NCI-H460 (cell line): ENCODE measurements around the gene CLCN7. TPM values are rescaled to one million over a fixed set of nuclear protein-coding genes. Genes with fewer than 3 reads are reported as not detected.

Source experiments
- DNase-seq: peaks from one replicate; pipeline ENCODE4 v3.0.0-alpha.2; 2016; ENCODE audit warnings: low read depth; ENCODE audit errors: extremely low read depth
- total RNA-seq: library from RNA; depleted of rRNA; stranded (reverse); fragments of >200 nt; shearing (Covaris generic); gene quantifications from 2 replicates; pipeline ENCODE4 v1.2.3, GENCODE V29; 2014

The CLCN7 gene
- total RNA-seq, 1 experiment from 2014 or later = 62.0 TPM

GRCh38 chr16:1503110-1503955 is 28.5 kb upstream of the CLCN7 start:
- no peak for DNase-seq

- DNase-seq = no peak
Observed at GRCh38 chr16:1502092-1503004, 27.5 kb upstream of the CLCN7 start.

GRCh38 chr16:1501630-1502029 is 26.8 kb upstream of the CLCN7 start:
- no peak for DNase-seq

GRCh38 chr16:1500465-1501150 is 25.8 kb upstream of the CLCN7 start:
- DNase-seq = no peak

- no peak for DNase-seq
Observed at GRCh38 chr16:1499756-1500464, 25.1 kb upstream of the CLCN7 start.

DNA sequence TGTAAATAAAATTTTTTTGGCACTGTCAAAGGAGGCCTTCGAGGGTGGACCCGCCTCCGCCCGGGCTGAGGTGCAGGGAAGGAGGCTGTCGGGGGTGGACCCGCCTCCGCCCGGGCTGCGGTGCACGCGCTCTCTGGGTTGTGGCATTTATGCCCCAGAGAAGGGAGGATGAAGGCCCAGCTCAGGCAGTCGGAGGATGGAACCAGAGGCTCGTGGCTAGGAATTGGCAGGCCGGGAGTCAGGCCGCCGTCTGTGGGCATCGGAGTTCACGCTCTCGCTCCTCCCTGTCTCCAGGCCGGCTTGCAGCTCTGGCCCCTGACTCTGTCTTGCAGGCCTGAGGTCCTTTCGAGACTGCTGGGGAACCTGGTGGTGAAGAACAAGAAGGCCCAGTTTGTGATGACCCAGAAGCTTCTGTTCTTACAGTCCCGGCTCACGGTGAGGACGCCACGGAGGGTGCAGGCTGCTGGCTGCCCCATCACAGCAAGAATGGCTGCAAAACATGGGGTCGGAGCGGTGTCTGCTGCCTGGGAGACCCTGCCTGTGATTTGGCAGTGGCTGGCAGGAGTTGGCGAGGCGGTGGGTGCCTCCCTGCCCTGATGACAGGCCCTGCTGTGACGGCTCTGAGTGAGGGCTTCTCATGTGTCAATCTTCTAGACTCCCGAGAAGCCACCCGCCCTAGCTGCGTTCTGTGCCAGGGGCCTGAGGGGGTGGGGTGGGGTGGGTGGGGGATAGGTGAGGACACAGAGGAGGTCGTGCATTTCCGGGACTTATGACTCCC is 24.3 kb upstream of the CLCN7 start:
- no peak for DNase-seq

GRCh38 chr16:1497014-1497598 is 22.3 kb upstream of the CLCN7 start:
- no peak for DNase-seq

DNA sequence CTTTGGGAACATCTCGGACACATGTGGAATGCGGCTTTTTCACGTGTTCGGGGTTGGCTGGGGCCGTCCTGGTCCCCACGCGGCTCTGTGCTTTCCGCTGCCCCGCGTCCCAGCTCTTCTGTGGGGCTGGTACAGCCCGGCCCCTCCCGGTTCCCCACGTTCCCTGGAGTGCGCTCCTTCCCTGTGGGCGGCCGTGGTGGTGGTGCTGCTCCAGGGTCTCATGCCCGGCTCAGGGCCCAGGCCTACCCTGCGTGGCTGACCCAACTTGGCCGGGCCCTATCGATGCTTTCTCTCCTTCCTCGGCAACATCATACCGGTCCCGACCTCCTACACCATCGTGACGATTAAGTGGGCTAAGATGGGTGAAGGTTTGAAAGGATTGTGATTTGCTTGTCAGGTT is 21.6 kb upstream of the CLCN7 start:
- no peak for DNase-seq

DNA sequence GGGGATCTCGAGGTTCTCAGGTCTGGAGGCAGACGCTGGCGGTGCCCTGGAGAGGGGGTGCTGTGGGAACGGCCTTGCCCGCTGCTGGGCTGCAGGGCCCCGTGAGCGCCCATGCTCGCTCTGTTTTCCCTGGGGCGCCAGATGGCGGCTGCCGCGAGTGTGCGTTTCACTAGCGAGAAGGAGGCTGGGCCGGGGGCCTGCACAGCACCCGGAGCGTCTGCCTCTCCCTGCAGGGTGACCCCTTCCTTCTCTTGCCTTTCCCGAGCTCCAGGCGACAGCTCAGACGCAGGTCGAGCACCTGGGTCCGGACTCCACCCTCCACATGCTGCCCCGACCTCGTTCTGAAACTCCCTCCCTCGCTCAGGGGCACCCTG is 21.0 kb upstream of the CLCN7 start:
- DNase-seq = no peak

GRCh38 chr16:1495211-1495888 is 20.5 kb upstream of the CLCN7 start:
- no peak for DNase-seq

- no peak for DNase-seq
Observed at GRCh38 chr16:1494711-1495110, 19.9 kb upstream of the CLCN7 start.

- peak; percentile 53 for DNase-seq
Observed at GRCh38 chr16:1494129-1494640, 19.4 kb upstream of the CLCN7 start.

- DNase-seq = no peak
Observed at GRCh38 chr16:1493746-1494094, 18.9 kb upstream of the CLCN7 start.

DNA sequence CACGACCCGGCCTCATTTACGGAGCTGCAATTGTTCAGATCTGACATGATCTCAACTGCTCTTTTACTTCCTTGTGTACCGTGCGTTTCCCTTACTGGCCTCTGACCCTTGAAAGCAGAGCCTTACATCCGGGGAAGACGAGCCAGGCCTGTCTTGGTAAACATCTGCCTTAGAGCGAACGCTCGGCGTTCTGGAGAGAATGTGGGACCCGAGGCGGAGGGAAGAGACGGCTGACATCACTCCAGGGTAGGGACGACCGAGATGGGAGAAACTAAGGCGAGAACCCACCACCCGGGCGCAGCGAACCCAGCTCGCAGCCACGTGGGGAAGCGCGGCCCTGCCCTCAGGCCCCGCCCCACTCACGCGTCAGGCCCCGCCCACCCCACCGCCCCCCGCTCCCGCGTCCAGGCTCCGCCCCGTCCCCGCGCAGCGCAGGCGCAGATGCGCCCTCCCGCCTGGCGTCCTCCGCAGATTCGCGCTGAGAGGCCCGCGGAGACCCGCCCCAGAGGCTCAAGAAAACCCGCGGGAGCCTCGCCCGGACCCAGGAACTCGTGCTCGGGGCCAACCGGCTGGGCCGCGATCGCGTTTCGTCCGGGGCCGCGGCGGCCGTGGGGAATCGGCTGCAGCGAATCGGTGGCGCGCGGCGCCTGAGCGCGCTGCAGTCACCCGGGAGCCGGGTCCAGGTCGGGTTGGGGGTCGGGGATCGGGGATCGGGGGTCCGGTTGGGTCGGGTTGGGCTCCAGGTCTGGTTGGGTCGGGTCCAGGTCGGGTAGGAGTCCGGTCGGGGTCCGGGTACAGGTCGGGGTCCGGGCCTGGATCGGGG is 18.3 kb upstream of the CLCN7 start, which contains the start of gene TELO2:
Gene TELO2 (plus strand): TSS at position 438 of the 823 bp plus-strand sequence. CDS start 922 bp downstream, outside the sequence.
- peak; percentile 69 for DNase-seq

DNA sequence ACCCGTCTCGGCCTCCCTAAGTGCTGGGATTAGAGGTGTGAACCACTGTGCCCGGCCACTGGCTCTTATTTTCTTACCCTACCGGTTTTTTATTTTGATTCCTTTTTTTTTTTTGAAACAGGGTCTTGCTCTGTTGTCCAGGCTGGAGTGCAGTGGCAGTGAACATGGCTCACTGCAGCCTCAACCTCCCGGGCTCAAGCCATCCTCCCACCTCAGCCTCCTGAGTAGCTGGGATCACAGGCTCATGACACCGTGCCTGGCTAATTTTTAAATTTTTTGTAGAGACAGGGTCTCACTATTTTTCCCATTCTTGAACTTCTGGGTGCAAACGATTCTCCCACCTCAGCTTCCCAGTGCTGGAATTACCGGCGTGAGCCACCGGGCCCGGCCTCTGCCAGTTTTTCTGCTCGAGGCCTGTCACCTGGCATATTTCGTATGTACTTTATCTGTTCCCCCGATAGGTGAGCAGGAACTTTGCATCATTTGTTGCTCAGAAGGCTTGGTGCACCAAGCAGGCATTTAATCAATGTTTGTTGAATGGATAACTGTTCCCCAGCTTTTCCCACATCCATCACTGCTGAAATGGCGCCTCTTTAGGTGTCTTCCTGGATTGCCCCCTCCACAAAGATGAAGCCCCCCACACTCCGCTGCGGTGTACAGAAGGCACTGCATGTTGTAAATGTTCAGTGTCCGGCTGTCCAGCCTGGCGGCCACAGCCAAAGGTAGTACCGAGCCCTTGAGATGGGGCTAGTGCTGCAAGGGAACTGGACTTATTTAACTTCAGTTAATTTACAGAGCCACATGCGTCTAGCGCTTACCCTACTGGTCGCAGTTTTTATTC is 17.5 kb upstream of the CLCN7 start:
- DNase-seq = no peak

GRCh38 chr16:1491327-1491726 is 16.5 kb upstream of the CLCN7 start:
- DNase-seq = no peak

- DNase-seq = no peak
Observed at GRCh38 chr16:1489077-1489476, 14.2 kb upstream of the CLCN7 start.
